Endothelial cell of hepatic sinusoid (primary cell): Measurements from ENCODE around the gene F13A1.

Experiments
- in situ Hi-C: cut with HindIII; loops from 2 replicates; pipeline ENCODE4 v1.10.0; 2017; ENCODE audit warnings: low sequenced_read_pairs

The F13A1 gene

DNA sequence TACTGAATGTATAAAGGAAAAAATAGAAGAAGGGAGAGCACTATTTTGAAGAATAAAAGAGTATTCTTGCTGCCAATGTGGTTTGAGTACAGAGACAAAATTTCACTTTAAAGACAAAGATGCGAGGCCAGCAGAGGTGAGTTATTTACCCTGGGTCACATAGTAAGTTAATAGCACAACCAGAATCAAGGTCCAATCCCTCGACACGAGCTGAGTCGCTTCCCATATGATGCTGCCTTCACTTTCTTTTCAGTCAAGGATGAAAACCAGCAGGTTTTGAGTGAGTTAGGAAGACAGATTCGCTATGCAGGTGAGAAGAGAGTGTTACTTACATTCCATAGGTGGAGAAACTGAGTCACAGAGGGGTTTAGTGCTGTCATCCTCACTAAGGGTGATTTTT, 75.8 kb downstream of the F13A1 start:
- in situ Hi-C loops = no loop called here

DNA sequence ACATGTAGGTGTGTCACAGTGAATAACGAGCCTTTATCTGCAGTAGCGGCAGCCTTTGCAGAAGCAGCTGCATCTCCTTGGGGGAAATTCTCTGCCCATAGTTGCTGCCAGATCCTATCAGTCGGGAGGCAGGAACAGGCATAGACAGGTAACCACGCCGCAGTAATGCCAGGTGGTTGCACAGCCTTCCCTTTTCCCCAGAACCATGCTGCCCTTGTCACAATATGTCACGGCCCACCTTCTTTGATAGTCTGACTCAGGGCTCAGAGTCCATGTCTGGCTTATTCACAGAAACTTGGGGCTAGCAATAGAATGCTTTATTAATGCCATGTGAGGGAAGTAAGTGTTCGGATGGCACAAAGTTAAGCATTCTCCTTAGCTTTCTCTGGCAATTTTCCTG, 76.6 kb downstream of the F13A1 start:
- in situ Hi-C loops = no loop called here

DNA sequence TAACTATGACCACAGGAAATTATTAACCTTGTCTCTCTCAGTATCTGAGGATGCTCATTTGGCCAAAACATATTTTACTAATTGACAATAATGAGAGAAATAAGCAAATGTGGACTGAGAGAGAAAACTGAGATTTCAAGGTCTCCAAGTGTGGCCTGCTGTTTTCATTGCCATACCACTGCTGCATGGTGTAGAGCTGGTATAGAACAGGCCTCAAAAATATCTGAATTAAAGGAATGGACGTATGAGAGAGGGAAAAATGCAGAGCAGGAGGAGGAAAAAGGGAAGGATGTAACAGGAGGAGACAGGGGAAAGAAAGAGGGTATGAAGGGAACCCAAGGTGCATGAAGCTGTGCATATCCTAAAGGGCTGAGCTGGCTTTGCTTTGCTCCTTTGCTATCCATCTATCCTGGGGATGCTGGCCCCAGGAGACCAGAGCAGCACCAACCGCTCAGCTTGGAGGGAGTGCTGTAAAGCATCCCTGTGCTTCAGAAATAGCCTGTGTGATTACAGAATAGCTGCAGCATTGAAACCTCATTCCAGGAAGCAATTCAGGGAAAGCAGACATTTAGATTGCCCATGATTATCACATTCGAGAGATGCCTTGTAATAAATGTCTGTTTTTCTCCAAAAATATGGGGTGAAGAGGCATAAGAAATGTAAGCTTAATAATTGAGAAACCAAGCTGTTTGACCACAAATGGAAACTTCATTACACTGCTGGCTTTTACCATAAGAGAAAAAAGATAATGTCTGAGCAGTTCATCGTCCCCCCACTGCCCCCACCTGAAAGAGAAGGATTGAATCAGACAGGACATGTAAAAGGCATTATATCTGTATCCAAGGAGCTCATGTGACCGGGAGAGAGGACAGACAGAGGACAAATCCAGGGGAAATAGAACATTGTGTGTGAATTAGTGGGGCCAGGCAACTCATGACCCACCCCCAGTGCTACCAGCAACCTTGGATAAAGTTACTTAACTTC, 80.6 kb downstream of the F13A1 start:
- in situ Hi-C loops = no loop called here

DNA sequence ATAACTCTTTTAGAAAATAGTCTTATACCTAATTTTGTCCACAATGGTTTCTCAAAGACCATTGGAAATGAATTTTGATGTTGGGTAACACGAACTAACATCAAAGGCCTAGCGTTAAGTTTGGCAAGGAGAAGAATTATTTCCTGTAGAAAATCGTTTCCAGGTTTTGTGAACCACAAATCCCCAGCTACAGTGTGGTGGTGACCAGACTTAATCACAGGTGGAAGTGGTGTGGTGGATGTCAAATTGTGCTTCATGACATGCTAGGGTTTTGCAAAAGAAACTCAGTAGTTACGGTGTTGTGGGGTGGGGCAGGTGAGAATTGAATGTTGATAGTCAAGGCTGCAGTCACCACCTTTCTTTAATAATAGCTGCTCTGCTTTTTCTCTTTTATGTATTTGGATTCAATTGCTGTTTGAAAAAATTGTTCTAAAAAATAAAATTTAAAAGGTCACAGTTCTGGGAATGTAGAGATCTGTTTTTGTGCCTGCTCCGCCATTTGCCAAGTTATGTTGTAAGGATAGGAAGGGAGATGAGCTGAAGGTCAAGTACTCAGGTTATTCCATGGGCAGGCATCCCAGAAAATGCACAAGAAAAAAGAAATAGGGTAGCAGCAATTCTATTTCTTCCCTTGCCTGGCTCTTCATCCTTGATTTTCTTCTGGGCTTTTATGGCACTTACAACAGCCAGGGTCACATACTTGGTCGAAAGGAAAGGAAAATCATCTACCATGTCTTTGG, 83.6 kb downstream of the F13A1 start:
- in situ Hi-C loops = no loop called here

DNA sequence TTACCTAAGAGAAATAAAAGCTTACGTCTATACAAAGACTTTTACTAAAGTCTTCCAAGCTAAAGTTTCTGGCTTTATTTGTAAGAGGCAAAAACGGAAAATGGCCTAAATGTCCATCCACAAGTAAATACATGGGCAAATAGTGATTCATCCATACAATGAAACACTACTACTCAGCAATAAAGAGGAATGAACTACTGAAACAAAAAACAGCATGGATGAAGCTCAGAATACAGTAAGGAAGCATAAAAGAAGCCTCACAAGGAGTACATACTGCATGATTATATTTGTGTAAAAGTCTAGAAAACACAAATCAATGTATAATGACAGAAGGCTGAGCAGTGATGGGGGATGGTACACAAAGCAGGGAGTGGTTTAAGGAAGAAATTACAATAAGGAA, 84.7 kb downstream of the F13A1 start:
- in situ Hi-C loops = no loop called here

DNA sequence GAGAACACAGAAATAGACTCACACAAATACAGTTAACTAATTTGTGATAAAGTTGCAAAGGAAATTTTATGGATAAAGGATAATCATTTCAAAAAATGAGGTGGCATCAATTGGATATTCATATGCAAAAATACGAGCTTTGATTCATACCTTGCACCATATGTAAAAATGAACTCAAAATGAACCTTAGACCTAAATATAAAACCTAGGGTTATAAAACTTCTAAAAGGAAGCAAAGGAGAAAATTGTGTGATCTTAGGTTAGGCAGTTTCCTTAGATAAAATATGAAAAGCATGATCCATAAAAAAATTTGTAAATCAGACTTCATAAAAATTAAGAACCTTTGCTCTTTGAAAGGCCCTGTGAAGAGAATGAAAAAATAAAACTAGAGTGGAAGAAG, 85.5 kb downstream of the F13A1 start:
- in situ Hi-C loops = no loop called here

DNA sequence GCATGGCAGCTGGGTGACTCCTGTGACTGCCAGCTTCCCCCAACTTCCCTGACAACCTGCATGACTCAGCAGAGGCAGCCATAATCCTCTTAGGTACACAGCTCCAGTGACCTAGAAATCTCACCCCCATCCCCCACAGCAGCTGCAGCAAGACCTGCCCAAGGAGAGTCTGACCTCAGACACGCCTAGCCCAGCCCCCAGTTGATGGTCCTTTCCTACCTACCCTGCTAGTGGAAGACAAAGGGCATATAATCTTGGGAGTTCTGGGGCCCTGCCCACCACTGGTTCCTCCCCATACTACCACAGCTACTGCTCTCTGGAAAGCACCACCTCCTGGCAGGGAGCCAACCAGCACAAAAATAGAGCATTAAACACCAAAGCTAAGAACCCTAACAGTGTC, 90.2 kb downstream of the F13A1 start:
- in situ Hi-C loops = no loop called here

DNA sequence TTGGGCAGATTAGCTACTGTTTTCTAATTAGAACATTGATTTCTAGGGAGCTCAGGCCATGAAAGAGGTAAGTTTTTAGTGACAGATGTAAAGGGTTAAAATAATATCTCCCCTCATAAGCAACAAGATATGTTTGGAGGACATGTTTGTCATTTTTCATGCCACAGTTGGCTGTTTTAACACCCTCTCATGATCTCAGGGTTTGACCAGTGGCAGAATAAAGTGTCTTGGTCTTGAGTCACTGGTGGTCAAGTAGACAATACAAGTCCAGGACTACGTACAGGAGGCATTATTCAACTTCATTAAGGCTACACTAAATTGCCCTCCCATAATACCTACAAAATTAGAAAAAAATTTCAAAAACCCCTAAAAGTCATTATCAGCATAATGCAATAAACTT, 92.6 kb downstream of the F13A1 start:
- in situ Hi-C loops = no loop called here

DNA sequence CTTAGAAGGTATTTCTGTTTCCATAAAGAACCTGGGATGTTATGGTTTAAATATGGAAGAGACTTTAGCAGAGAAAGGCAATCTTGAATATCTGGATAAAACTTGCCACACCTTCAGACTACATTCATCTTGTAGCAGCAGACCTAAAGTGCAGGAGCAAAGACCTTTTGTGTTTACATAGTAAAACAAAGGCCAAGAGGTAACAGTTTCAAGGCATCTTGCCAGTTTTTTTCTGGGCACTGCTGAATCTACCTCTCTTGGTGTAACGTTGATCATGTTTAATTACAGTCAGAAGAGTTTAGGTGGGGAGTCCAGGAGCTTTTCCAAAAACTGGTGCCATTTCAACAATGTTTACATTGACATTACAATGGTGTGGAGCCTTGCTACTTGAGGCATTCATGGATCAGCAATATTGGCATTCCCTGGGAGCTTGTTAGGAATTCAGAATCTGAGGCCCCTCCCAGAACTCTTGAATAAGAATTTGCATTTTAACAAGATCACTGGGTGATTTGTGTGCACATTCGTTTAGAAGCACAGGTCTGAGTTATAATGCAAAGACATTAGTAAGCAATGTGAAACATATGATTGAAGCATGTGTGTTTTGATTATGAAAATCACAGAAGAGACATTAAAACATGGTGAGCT, 94.5 kb downstream of the F13A1 start:
- in situ Hi-C loops = no loop called here

DNA sequence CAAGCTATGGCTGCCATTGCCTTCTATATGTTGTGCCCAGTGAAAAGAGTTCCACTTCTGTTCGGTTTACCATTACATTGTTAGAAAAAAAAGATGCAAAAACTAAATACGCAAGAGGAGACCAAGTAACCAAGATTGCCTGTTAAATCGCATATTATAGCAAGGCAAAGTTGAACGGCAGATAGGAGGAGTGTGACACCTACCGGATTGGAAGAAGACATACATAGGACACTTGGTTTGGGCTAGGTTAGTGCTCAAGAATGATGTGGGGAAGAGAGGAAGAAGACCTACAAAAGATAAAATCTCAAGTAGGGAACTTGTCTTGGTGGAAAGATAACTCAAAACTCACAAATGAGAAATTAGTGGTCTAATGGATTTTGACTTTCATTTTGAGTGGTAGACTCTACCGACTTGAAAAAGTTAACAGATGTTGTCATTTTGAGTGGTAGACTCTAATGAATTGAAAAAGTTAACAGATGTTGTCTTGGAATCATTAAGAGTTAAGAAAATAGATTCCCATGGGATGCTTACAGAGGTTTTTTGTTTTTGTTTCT, 95.5 kb downstream of the F13A1 start:
- in situ Hi-C loops = no loop called here

DNA sequence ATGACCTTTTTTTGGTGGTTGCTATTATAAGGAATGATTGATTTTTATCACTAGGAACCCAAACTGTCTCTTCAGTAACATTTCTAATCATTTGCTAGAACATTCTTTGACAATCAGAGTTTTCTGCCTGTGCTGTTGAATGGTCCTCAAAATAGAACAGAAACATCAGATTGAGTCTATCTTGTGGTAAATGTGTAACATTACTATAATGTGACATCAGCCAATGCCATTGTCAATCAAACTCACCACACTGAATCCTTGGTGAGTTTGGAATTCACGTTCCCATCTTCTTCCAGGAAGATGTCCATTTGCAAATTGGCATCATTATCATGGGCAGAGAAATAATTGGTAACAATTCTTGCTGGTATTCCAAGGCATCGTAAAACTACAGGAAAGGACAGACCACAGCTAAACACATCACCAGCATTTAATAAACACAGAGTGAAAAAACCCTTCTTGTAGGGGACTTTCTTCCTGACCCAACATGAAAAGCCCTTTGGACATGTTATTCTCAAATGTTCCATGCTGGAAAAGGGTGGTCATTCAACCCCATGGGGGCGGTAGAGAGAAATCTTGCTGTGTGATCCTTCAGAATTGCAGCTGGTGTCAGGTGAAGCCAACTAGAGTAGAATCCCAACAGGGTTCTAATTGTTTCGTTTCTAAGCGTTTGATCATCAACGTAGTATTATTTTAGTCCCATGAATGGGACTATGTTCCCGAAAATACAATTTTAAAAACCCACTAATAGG, 98.5 kb downstream of the F13A1 start:
- in situ Hi-C loops = no loop called here

DNA sequence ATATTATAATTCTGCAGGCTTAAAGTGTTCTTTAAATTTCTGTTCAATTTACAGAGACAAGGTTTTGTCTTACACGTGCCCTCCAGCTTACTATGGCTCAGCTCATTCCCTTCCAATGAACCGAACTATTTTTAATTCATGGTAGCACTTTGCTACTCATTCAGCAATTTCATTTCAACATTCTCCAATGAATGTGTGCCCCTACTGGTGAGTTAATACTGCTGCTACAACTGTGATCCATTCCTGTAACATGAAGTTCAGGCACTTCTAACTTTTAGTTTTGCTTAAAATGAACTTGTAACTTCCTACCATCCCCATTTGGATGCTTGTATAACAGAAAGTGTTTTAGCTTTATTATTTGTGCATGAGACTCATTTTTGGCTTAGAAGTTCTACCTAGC, 99.7 kb downstream of the F13A1 start:
- in situ Hi-C loops = no loop called here

DNA sequence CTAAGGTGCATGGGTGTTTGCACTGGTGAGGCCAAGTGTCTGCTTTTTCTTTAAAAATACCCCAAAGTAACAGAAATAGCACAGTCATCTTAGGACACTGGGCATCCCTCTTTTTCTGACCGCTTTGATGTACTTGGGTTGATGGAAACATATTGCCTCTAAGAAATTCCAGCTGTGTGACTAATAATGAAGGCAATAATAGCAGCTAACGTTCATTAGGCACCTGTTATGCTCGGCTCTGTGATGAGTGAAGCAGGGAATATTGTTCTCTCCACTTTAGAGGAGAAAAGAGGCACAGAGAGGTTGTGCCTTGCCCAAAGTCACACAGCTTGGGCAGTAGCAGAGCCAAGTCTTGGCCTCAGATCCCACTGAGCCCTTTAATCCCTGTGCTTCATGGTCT, 100.7 kb downstream of the F13A1 start:
- in situ Hi-C loops = no loop called here

DNA sequence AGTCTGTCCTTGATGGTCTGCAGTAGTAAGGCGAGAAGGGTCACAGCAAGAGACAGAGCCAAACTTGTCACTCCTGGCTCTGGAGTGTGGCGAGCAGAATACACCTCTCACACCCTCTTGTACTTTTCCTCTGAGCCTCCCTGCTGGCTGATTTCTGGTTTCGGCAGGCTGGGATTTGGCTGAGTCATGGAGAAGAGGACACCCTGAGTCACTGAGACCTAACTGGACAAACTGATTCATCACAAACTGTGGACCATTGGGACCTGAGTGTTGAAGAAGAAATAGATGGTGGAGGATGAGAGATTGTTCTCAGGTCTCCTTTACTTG, 101.7 kb downstream of the F13A1 start:
- in situ Hi-C loops = no loop called here

DNA sequence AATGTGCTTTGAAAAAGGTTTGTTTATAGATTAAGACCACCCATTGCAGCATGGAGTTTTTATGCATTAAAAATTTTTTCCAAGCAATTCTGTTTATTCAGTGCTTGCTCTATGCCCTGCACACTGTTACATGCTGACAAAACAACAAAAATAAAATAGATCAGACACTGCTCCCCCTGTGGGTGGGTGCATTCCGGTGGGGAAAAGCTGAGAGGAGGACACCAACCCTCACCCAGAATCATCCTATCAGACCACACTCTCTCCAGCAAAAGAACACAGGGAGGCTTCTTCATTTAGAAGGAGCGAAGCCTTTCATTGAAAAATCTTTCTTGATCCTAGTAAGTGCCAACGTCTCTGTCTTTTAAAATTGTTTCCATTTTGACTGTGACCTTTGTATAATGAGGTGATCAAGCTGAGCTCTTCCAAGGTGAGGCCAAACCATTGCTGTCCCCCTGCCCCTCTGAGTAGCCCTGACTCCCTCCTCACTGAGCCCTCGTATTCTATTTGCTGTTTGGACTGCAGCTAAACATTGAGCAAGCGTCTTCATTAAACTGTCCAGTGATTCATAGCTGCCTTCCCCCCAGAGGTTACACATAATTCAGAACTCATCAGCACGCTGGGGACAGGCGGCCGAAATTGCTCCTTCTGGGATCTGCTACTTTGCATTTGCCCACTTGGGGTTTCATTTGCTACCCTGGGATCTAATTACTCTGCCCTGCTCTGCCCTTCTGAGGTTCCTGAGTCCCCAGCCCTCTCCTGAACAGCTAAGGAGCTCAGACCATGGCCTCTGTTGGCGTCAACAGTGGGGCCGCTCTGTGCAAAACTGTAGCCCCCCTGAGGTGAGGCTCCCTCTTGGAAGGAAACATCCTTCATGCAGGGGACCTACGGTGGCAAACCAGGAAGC, 102.4 kb downstream of the F13A1 start:
- in situ Hi-C loops = no loop called here

DNA sequence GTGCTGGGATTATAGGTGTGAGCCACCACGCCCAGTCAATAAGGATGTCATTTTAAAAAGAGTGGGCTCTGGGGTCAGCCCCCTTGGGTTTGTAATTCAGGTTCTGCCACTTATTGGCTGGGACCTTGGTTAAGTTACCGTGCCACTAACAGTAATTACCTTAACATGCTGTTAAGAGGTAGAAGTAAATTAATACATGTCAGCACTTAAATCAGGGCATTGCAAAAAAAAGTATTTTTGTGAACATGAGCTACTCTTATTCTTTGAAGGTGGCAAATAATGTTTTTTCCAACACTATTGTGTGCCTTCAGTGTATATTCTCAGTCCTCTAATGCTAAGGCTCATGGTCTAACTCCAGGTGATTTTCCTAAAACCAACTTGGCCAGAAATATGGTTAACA, 109.5 kb downstream of the F13A1 start:
- in situ Hi-C loops = no loop called here

DNA sequence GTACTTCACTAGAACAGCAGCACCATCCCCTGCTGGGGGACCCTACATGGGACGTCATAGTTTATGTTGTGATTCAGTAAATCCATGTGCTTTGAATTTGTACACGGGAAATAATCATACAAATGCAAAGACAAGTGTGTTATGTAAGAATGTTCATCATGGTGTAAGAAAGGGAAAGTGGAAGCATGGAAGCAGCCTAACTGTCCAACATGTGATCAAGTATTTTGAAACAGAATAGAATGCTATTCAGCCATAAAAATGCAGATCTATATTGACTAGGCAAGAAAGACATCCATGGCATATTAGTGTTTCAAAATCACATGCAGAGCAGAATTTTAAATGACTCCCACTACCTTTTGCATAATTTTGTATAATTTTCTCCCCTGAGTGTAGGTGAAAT, 117.6 kb downstream of the F13A1 start:
- in situ Hi-C loops = no loop called here

DNA sequence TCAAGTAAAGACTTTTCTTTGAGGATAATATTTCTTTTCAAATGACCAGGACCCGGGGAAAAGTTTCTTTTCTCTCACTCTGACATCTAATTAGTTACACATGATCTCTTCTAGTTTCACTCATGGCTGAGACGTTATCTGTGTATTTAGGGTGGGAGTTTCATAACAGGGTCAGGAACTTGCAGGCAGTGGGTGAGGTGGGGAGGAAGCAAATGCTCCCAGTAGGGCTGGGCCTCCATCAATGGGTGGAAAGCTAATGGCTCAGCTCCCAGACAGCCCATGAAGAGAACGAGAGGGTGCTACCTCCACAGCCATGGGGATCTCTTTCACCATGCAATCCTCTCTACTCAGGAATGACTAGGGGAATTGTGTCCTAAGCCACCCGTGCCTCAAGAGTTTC, 119.3 kb downstream of the F13A1 start:
- in situ Hi-C loops = no loop called here

DNA sequence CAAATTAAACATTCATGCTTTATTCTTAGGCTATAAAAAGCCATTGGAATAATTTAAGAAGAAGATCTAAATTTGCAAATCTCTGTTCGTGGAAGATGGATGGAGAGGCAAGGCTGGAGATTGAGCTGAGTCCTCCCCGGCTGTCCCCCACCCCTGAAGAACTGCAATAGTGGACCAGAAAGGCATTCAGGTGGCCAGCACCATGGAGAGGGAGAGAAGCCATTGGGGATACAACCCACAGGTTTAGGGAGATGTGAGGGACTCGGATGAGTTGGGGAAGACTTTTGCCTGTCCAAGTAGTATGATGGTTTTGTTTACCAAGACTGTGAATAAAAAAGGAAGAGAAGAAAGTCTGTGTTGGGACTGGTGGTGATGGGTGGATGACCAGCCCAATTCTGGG, 120.8 kb downstream of the F13A1 start:
- in situ Hi-C loops = no loop called here

DNA sequence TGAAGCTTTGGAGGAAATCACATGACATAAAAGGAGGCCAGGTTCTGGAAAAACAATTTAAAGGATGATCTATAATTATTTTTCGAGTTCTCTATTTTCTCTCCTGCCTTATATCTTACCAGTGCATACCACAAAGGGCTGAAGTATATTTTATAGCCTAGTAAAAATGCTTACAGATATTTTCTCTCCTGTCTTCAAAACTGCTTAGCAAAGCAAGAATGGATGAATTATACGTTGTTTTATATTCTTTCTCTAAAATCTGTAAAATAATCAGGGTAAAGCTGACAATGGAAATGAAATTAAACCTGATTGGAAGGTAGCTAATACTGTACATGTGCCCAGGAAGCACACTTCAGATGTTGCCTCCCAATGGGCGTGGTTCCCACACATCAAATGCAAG, 123.7 kb downstream of the F13A1 start:
- in situ Hi-C loops = no loop called here
